ENCODE results near the gene CACNG8. TPM values are rescaled to one million over a fixed set of nuclear protein-coding genes. Genes with fewer than 3 reads are reported as not detected.
A peak's percentile ranks its signal among the peaks of the same experiment; 100 is the strongest.
"Not testable (repeated sequence)": the region's sequence is repeated elsewhere in the genome, so short reads cannot be mapped to it uniquely, and the experiment has no call there.

Gene CACNG8
- total and polyA plus RNA-seq, 12 donors = under 0.01 to 0.06 (median 0.03) TPM; not detected in 7

- DNase-seq = peak; percentile 36 to 78 (median 57)
- WGBS, 4 donors = 25 to 35% (median 28%) methylated on average over 9 of the region's 9 CpGs
- no peak overlapping the region for H3K4me3 ChIP-seq
- no peaks in the 10 kb centered on the region for H3K9me3 ChIP-seq (replicated peaks in 1 of 3)
- no peaks in the 10 kb centered on the region for H3K4me1 ChIP-seq (replicated peaks in 1 of 2)
- H3K27me3 ChIP-seq = peaks cover 8% of the 10 kb centered on the region
- TF ChIP-seq POLR2A (IDR thresholded peaks at IDR 0.05) (no peak), CTCF (IDR thresholded peaks at IDR 0.05) (peak; percentile 23 to 59 (median 48))
- no peaks in the 10 kb centered on the region for H3K36me3 ChIP-seq (replicated peaks in 1 of 2)
- no peak overlapping the region for H3K27ac ChIP-seq
- intact Hi-C loops (cut with DNase I) = loop anchor here (5.0 to 10.0 kb wide), 2 partner anchors 185 to 188 kb away; no protein-coding TSS in a partner anchor
Observed at GRCh38 chr19:54029930-54030490, 67.3 kb downstream of the CACNG8 start.

- WGBS, 4 donors = 32 to 36% (median 35%) methylated on average over 13 of the region's 13 CpGs
- Histone ChIP-seq H3K9me3 (replicated peaks in 1 of 3) (no peaks in the 10 kb centered on the region), H3K27ac (no peak overlapping the region), H3K27me3 (peaks cover 8% of the 10 kb centered on the region), H3K4me3 (no peak overlapping the region), H3K4me1 (replicated peaks in 1 of 2) (no peaks in the 10 kb centered on the region), H3K36me3 (replicated peaks in 1 of 2) (no peaks in the 10 kb centered on the region)
- no peak for TF ChIP-seq CTCF (IDR thresholded peaks at IDR 0.05)
- no peak for TF ChIP-seq POLR2A (IDR thresholded peaks at IDR 0.05)
- intact Hi-C loops (cut with DNase I) = no loop called here
- no peak for DNase-seq
Observed at GRCh38 chr19:54030895-54031586, 68.3 kb downstream of the CACNG8 start.

GRCh38 chr19:54035215-54036178 is 72.8 kb downstream of the CACNG8 start:
- no peak overlapping the region for H3K4me3 ChIP-seq
- no peaks in the 10 kb centered on the region for H3K4me1 ChIP-seq (replicated peaks in 1 of 2)
- WGBS, 4 donors = 43 to 54% (median 51%) methylated on average over 4 of the region's 4 CpGs
- H3K27me3 ChIP-seq = no peaks in the 10 kb centered on the region
- H3K36me3 ChIP-seq (replicated peaks in 1 of 2) = no peaks in the 10 kb centered on the region
- H3K9me3 ChIP-seq (replicated peaks in 1 of 3) = no peaks in the 10 kb centered on the region
- DNase-seq = no peak
- no peak overlapping the region for H3K27ac ChIP-seq
- intact Hi-C loops (cut with DNase I) = no loop called here
- TF ChIP-seq CTCF (IDR thresholded peaks at IDR 0.05) (no peak), POLR2A (IDR thresholded peaks at IDR 0.05) (no peak)

- H3K4me3 ChIP-seq; H3K4me1 ChIP-seq (replicated peaks in 1 of 2); H3K27me3 ChIP-seq; DNase-seq; intact Hi-C loops (cut with DNase I); H3K27ac ChIP-seq; H3K36me3 ChIP-seq (replicated peaks in 1 of 2); H3K9me3 ChIP-seq (replicated peaks in 1 of 3): not testable (repeated sequence)
- 75 to 79% (median 77%) methylated on average over 5 of the region's 5 CpGs for WGBS, 4 donors
Observed at GRCh38 chr19:54036542-54036941, 73.8 kb downstream of the CACNG8 start.

MicroRNAs within 50 kb of the gene (microRNA counts, 767-probe panel; counts per million panel counts)
- 0 counts per million in 2 donors for microRNA hsa-miR-935

Small RNA genes within 50 kb of the gene (small RNA-seq; reads per million reads assigned to genes)
- gene AC012314.20 = 0 reads per million in 2 donors

Other genes starting within 250 kb of the CACNG8 start
- under 1 TPM in 7 of 9 donors, not detected in 2; 0.11 to 0.78 (median 0.21) TPM for gene NLRP12, start 138.6 kb upstream of the CACNG8 start, total RNA-seq
- under 1 TPM in 2 of 3 donors, not detected in 1; 0.10 to 0.40 TPM for gene NLRP12, start 138.6 kb upstream of the CACNG8 start, polyA plus RNA-seq
- gene MYADM, start 95.1 kb upstream of the CACNG8 start, total RNA-seq = 10 to 100 TPM in 8 of 9 donors, 1 to 10 TPM in 1; 6.5 to 74.0 (median 46.0) TPM
- gene MYADM, start 95.1 kb upstream of the CACNG8 start, polyA plus RNA-seq = 10 to 100 TPM; 19.7 to 23.4 (median 22.7) TPM
- not detected for gene PRKCG, start 80.7 kb upstream of the CACNG8 start, total RNA-seq
- not detected for gene PRKCG, start 80.7 kb upstream of the CACNG8 start, polyA plus RNA-seq
- under 1 TPM in 2 of 9 donors, not detected in 7; 0.11 to 0.14 TPM for gene CACNG7, start 53.7 kb upstream of the CACNG8 start, total RNA-seq
- gene CACNG7, start 53.7 kb upstream of the CACNG8 start, polyA plus RNA-seq = 1 to 10 TPM in 1 of 3 donors, under 1 TPM in 2; 0.09 to 1.4 (median 0.13) TPM
- not detected for gene CACNG6, start 28.7 kb downstream of the CACNG8 start, total RNA-seq
- not detected for gene CACNG6, start 28.7 kb downstream of the CACNG8 start, polyA plus RNA-seq
- gene VSTM1, start 101.0 kb downstream of the CACNG8 start, total RNA-seq = under 1 TPM in 1 of 9 donors, not detected in 8; 0.83 TPM
- not detected for gene VSTM1, start 101.0 kb downstream of the CACNG8 start, polyA plus RNA-seq
- gene TARM1, start 118.4 kb downstream of the CACNG8 start, total RNA-seq = not detected
- gene TARM1, start 118.4 kb downstream of the CACNG8 start, polyA plus RNA-seq = not detected
- gene OSCAR, start 137.9 kb downstream of the CACNG8 start, total RNA-seq = 1 to 10 TPM in 6 of 9 donors, under 1 TPM in 2, not detected in 1; 0.11 to 6.6 (median 2.2) TPM
- 1 to 10 TPM in 2 of 3 donors, under 1 TPM in 1; 0.55 to 6.0 (median 3.3) TPM for gene OSCAR, start 137.9 kb downstream of the CACNG8 start, polyA plus RNA-seq
- gene NDUFA3, start 139.9 kb downstream of the CACNG8 start, total RNA-seq = 100 to 1,000 TPM in 6 of 9 donors, 10 to 100 TPM in 3; 33.2 to 257 (median 150) TPM
- 1,000 to 10,000 TPM in 2 of 3 donors, 100 to 1,000 TPM in 1; 237 to 1,730 (median 1,627) TPM for gene NDUFA3, start 139.9 kb downstream of the CACNG8 start, polyA plus RNA-seq
- 10 to 100 TPM; 19.5 to 28.0 (median 24.1) TPM for gene TFPT, start 152.7 kb downstream of the CACNG8 start, total RNA-seq
- gene TFPT, start 152.7 kb downstream of the CACNG8 start, polyA plus RNA-seq = 10 to 100 TPM; 11.4 to 58.6 (median 40.4) TPM
- gene PRPF31, start 152.8 kb downstream of the CACNG8 start, total RNA-seq = 10 to 100 TPM; 36.1 to 72.5 (median 49.5) TPM
- gene PRPF31, start 152.8 kb downstream of the CACNG8 start, polyA plus RNA-seq = 10 to 100 TPM; 54.4 to 91.7 (median 74.6) TPM
- 10 to 100 TPM in 8 of 9 donors, 1 to 10 TPM in 1; 8.3 to 61.0 (median 46.7) TPM for gene CNOT3, start 174.8 kb downstream of the CACNG8 start, total RNA-seq
- 10 to 100 TPM; 47.0 to 82.3 (median 66.6) TPM for gene CNOT3, start 174.8 kb downstream of the CACNG8 start, polyA plus RNA-seq
- gene LENG1, start 196.8 kb downstream of the CACNG8 start, total RNA-seq = 10 to 100 TPM in 3 of 9 donors, 1 to 10 TPM in 6; 5.0 to 21.7 (median 9.5) TPM
- 10 to 100 TPM in 2 of 3 donors, 1 to 10 TPM in 1; 5.7 to 22.0 (median 14.8) TPM for gene LENG1, start 196.8 kb downstream of the CACNG8 start, polyA plus RNA-seq
- gene TMC4, start 210.2 kb downstream of the CACNG8 start, total RNA-seq = 10 to 100 TPM in 1 of 9 donors, 1 to 10 TPM in 6, under 1 TPM in 2; 0.55 to 18.2 (median 1.3) TPM
- gene TMC4, start 210.2 kb downstream of the CACNG8 start, polyA plus RNA-seq = 10 to 100 TPM in 1 of 3 donors, 1 to 10 TPM in 1, under 1 TPM in 1; 0.48 to 10.5 (median 1.5) TPM
- gene MBOAT7, start 226.6 kb downstream of the CACNG8 start, total RNA-seq = 100 to 1,000 TPM in 8 of 9 donors, 10 to 100 TPM in 1; 98.0 to 670 (median 413) TPM
- 100 to 1,000 TPM; 130 to 190 (median 189) TPM for gene MBOAT7, start 226.6 kb downstream of the CACNG8 start, polyA plus RNA-seq
- 100 to 1,000 TPM in 5 of 9 donors, 10 to 100 TPM in 4; 52.6 to 201 (median 107) TPM for gene TSEN34, start 228.4 kb downstream of the CACNG8 start, total RNA-seq
- gene TSEN34, start 228.4 kb downstream of the CACNG8 start, polyA plus RNA-seq = 10 to 100 TPM; 21.5 to 41.2 (median 26.1) TPM
- 1,000 to 10,000 TPM in 8 of 9 donors, 100 to 1,000 TPM in 1; 928 to 2,677 (median 1,796) TPM for gene RPS9, start 237.9 kb downstream of the CACNG8 start, total RNA-seq
- 1,000 to 10,000 TPM in 2 of 3 donors, 100 to 1,000 TPM in 1; 545 to 3,006 (median 1,900) TPM for gene RPS9, start 237.9 kb downstream of the CACNG8 start, polyA plus RNA-seq

Data from adrenal gland (tissue), 12 donors.